Myocyte (in vitro differentiated cells): ENCODE results near the gene MKNK1. TPM values are rescaled to one million over a fixed set of nuclear protein-coding genes. Genes with fewer than 3 reads are reported as not detected.
A peak's percentile ranks its signal among the peaks of the same experiment; 100 is the strongest.

Experiments
- DNase-seq: peaks from one replicate; pipeline ENCODE4 v3.0.0-alpha.2; 2012; ENCODE audit warnings: low read depth
- total RNA-seq: library from RNA; depleted of rRNA; stranded (reverse); fragments of >200 nt; gene quantifications from 2 replicates; pipeline ENCODE4 v1.2.3, GENCODE V29; 2014

The MKNK1 gene
- total RNA-seq, 1 donor from 2014 or later, result 15.4 TPM

DNA sequence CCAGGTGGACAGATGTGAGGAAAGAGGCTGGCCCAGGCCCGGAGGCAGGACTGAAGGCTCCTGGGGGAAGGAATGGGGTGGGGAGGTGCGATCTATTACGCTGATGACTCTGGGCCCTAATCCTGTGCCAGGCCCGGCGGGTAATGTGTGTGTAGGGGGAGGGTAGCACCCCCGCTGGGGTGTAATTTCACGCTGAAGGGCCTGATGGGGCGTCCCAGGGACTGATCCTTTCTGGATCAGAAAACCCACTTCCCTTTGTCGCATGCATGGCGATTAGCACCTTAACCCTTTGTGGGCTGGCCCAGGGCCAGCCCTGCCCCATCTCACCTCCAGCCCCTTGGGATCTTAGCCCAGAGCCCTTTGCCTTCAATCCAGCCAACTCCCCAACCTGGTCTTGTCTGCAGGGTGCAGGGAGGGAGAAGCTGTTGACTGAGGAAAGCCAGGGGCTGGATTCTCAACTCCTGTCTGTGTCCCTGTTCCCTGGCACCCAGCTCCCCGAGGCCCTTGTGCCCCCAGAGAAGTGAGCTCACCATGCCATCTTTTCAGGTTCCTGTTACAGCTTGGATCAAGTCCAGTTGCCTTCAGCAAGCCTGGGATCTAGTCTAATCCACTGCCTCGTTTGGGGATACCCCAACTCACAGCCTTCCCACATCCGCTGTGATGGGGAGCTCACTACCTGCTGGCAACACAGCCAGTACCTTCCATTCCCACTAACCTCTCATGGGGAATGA lies 78.7 kb downstream of the MKNK1 start:
- DNase-seq, result no peak

DNA sequence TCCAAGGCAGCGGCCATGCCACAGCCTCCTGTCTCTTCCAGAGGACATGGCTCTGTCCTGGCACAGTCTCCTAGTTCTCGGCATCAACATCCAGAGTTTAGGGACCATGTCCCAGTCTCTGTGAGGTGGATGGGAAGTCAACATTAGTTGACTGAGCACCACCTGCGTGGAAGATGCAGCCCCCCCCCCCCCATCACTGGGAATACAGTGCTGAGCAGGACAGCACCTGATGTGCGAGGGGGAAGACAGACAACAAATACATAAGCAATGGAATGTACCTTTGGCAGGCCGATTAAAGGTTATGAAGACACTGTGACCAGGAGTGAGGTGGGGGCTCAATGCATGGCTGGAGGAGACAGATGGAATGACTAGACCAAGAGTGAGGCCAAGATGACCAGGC lies 79.2 kb downstream of the MKNK1 start:
- no peak for DNase-seq

DNA sequence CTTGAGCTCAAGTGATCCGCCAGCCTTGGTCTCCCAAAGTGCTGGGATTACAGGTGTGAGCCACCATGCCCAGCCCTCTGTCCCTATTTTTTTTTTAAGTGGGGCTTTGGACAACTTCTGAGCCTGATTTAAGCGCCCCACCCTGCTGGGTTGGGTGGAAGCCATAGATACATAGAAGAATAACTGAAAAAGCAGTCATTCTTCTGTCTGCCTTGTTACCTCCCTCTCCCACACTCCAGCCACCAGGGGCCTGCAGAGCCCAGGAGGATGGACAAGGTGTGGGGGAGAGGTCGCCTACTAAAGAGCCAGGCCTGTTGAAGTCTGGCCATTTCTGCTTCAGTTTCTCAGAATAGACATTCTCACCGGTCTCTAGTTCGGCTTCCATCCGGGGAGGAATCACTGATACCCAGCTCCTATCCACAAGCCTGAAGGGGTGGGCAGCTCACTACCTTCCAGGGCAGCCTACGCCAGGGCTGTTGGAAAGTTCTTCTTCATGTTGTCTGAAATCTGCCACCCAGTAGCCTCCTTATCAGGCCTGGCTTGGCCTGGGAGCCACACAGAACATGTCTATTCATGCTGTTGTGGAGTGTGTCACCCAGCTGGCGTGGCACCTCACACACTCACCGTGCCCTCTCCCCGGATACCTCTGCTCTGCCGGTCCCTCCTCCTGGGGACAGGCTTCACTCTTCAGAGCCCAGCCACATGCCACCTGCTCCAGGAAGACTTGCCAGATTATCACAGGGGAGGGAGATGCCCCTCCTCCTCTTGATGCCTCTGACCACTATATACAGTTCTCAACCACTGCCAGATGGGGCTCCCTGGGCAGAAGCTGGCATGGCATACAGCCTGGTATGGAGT lies 80.3 kb downstream of the MKNK1 start:
- DNase-seq, result peak; percentile 50

DNA sequence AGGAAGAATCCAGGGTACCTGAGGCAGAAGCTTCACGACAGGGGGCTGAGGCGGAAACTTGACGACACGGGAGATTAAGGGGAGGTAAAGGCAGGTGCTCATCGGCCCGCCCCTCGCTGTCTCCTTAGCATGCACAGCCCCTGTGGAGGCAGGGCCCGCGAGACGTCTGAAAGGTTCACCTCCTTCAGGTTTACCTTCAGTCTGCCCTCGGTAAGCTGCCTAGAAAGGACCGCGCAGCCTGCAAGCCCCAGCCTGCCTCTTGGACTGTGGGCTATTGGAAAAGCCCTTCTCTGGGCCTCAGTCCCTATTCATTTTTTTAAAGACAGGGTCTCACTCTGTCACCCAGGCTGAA lies 81.1 kb downstream of the MKNK1 start:
- DNase-seq, result no peak

DNA sequence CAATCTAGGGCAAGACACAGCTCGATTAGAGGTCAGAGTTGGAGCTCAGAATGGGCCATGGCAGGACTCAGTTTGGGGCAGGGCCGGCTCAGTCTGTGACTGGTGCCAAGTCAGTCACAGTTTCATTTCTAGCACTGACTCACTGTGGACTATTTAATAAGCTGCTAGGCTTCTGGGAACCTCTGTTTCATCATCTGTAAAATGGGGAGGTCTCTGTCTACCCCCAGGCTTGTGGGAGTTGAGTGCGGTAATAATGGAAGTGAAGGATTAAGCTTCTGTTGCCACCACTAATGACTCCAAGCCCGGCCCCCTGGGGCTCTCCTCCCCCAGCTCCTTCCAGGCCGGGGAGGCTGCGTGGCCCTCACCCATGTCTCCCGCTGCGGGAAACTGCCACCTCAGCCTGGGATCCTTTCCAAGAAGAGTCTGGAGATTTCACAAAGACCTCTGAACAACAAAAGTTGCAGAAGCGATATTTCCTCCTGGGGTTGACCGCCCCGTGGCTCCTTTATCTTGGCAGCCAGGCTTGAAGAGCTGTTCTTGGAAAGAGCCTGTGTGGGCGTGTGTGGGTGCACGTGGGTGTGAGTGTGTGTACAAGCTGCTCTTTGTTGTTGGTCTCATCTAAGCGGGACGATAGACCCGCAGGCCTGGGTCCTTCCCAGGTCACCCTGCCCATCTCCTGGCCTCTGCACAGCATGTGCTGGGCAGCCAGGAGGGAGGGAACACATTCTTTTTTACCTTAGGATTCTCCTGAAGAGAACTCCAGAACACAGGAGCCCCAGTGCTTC lies 81.7 kb downstream of the MKNK1 start:
- DNase-seq, result peak; percentile 34

DNA sequence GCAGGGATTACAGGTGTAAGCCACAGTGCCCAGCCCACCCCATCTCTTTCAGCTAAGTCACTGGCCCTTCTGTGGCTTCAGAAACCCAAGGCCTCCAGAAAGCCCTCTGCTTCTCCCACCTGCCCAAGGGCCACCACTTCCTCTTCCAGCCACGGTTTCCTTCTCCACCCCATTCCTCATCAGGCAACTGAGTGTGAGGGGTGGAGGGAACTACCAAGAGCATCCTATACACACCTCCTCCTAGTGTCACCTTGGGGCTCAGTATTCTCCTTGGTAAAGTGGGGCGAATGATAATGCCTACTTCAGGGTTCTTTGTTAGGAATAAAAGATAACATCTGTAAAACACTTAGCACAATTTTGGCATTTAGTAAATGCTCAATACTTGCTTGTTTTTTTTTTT lies 82.7 kb downstream of the MKNK1 start:
- DNase-seq, result no peak

DNA sequence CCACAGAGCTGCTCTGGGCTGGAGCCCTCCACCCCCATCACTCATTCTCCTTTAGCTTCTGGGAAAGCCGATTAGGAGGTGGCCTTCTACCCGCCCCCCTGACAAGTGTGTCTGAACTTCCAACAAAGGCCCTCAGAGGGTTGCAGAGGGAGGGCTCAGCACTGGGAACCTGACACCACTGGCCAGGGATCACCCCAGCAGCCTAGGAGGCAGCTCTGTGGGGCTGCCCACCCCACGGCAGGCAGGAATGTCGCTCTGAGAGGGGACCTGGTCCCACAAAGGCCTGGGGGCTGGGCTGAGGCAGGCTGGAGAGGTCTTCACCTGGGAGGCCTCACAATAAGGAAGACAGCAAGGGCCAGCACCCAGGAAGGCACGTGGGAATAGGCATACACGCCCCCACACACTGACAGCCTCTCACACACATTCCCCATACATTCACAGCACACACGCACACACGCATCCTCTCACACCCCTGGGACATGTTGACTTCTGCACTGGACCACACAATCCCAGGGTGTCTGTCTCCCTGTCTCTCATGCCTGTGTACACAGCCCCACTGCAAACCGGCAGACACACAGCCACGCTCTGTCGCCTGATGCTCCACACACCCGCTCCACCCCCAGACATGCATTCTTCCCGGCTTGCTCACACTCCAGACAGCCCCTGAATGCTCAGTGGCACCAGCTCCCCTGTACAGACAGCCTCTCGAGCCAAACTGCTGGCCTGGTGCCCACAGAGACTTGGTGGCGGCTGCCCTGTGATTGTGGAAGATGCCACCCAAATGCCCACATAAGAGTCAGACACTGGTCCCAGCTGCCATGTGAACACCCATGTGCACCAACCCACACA lies 83.8 kb downstream of the MKNK1 start:
- DNase-seq, result peak; percentile 90

DNA sequence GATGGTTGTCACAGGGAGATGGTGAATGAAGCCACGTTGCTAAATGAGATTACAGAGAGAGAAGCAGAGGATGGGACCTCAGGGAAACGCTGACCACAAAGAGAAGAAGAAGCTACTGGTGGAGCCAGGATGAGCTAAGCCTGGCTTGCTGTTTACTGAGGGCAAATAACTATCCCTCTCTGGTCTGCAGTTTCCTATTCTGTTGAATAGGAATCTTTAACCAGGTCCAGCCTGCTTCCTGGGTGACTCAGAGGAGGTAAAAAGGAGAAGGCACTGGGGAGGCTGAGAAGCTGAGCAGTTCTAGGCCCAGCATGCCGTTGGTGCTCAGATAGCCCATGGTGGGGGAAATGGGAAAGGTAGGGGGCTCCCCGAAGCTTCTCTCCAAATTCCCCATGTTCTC lies 84.9 kb downstream of the MKNK1 start:
- no peak for DNase-seq

DNA sequence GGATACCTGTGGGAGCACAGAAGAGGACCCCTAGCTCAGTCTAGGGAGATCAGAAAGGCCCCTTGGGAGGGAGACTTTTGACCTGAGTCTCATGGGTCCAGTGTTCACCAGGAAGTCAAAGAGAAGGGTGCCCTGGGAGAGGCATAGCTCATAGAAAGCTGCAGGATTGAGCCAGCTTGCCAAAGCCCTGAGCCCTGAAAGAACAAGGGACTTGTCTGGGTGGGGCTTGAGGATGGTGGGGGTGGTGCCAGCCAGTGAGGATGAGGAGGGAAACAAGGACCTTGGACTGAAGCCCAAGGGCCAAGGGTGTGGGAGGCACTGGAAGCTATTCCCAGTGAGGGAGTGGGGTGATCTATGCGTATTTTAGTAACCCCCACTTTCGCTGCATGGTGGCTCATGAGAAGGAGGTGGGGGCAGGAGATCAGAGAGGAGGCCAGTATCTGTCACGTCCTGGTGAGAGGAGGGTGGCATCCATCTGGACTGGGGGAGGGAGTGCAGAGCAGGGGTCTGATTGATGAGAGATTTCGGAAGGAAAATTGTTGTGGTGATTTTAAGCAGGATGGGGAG lies 86.1 kb downstream of the MKNK1 start:
- DNase-seq, result no peak

DNA sequence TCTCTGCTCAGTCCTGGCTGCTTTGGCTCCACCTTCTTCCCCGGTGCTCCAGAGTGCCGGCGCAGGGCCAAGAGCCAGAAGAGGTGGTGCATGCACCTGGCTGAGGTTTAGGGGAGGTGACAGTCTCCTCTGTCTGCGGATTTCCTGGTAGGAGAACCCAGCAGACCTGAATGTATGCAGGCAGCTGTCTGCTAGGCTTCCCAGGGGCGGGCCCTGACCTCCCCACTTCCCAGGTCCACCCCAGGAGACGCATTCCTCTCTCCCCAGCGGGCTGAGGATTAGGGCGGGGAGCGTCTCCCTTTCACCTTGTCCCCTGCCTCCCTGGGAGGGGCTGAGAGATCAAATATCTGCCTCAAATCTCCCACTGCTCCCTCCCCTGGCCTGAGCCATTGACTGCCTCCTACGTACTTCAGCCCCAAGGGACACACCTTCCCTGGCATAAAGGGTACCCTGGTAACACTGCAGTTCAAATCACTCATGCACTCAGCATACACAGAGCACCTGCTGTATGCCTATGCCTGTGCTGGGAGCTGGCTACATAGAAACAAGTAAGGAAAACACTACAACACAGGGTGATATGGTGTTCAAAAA lies 87.0 kb downstream of the MKNK1 start:
- no peak for DNase-seq

DNA sequence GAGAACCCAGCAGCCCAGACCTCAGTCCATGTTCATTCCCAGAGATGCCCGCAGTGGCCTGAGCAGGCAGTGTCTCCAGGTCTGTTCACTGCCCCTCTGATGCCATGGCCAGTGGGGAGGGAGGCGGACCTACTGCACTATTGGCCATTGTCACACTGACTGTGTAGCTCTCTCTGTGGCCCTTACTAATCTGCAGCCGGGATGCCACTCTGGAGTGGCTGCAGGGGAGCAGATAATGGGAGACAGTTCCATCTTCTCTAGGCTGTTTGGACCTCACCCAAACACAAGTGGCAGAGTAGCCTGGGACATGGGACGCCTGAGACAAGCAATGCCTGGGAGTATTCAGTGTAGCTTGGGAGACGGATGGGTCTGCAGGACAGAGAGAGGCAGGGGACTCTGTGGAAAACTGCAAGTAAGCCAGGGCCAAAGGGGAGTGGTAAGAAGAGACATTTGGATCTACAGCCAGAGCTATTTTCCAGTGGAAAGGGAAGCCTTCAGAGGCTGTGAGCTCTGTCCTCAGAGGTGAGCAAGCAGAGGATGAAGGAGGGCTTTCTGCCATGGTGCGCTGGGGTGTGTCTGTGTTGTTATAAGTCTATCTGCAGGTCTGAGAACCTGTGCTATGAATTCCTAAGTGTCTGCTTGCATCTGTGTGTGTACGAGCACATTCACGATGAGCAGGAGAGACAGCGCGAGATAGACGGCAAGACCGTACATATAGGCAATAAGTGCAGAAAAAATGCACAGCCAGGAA lies 87.7 kb downstream of the MKNK1 start:
- DNase-seq, result no peak

DNA sequence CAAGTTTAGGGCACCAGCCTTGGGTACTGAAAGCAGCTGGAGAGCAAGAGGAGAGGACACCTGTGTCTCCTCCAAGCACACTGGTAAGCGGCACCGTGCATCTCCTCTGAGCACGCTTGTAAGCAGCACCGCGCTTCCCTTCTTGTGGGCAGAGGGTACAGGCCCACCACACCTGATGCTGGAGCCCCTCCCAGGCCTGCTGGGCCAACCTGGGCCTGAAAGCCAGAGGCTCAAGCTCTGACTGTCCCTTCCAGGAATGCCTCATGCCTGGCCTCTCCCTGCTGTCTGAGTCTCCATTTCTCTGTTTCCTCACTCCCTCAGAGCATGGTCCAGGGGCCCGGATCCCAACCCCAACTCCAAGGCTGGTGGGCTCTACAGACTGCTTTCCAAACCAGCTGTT lies 88.5 kb downstream of the MKNK1 start:
- DNase-seq, result no peak

DNA sequence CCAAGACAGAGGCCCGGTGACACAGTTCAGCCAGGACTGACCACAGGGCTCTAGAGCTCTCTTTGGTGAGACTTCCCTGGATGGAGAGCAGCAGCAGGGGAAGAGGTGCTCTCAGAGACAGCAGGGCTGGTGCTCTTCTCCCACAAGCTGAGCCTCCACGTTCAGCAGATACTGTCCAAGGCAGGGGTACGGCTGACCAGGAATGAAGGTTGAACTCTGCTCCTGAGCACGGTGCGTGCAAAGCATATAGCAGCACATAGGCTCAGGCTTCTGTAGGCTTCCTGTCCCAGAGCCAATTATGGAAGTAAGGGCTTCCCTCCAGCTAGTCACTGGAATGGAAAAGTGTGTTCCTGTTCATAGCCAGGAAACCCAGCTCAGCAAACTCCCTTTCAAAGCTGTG lies 90.5 kb downstream of the MKNK1 start:
- DNase-seq, result no peak

DNA sequence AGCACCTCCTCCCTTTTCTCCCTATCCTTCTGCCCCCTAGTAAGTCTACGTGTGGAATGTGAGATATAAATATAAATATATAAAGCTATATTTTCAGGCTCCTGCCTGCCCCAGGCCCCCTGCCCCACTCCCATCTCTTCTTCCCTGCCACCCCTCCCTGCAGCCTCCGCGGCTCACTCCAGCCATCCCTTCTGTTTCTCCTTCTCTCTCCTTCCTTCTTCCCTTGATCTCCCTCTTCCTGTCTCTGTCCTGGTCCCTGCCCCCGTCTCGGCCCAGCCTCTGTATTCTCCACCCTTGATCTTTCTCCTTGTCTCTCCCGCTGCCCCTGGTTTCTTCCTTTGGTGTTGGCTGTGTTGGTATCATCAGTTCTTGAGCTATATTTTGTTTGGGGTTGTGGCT lies 91.3 kb downstream of the MKNK1 start:
- DNase-seq, result no peak

DNA sequence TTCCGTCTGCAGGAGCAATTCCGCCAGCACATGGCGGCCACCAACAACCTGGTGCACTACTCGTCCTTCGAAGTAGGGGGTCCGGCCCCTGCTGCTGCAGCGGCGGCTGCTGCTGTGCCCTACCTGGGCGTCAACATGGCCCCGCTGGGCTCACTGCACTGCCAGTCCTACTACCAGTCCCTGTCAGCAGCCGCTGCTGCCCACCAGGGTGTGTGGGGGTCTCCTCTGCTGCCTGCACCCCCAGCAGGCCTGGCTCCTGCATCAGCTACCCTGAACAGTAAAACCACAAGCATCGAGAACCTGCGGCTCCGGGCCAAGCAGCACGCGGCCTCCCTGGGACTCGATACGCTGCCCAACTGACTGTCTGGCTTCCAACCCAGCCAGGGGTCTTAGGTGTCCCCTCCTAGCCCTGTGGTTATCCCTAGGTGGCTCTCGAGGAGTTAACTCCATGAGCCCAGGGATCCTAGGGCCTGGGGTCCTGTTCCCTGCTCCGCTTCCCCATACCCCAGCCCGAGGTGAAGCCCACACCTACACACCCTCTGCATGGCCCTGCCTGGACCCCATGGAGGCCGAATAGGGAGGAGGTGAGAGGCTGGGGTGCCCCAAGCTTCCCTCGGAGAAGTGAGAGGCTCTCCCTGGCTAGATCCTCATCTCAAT lies 91.8 kb downstream of the MKNK1 start:
- no peak for DNase-seq

DNA sequence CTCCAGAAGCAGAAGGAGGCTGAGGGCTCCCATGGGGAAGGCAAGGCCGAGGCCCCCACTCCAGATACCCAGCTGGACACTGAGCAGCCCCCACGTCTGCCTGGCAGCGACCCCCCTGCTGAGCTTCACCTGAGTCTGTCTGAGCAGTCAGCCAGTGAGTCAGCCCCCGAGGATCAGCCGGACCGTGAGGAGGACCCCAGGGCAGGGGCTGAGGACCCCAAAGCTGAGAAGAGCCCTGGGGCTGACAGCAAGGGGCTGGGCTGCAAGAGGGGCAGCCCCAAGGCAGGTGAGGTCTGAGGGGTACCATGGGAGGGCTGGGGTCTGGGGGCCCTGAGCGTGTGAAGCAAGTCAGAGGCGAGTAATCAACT lies 93.1 kb downstream of the MKNK1 start:
- no peak for DNase-seq

DNA sequence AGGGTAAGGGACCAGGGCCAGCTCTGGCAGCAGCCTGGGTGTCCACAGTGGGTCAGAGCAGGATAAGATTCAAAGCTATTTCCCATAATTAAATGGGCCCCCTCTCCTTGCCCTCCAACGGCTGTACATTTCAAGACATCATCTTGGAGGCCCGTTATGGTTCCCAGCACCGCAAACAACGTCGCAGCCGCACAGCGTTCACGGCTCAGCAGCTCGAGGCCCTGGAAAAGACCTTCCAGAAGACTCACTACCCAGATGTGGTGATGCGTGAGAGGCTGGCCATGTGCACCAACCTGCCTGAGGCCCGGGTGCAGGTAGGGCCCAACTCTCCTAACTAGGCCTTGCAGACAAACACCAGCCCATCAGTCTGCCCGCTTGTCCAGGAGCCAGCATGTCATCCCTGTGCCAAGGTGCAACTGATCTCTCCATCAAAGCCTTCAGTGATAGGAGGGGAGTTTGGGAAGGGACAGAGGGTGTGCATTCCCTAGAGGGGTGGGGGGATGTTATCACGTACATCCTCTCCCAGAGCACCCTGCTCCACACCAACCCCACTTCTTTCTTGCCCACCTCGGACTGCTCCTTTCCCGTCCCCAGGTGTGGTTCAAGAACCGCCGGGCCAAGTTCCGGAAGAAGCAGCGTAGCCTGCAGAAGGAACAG lies 93.6 kb downstream of the MKNK1 start:
- no peak for DNase-seq

DNA sequence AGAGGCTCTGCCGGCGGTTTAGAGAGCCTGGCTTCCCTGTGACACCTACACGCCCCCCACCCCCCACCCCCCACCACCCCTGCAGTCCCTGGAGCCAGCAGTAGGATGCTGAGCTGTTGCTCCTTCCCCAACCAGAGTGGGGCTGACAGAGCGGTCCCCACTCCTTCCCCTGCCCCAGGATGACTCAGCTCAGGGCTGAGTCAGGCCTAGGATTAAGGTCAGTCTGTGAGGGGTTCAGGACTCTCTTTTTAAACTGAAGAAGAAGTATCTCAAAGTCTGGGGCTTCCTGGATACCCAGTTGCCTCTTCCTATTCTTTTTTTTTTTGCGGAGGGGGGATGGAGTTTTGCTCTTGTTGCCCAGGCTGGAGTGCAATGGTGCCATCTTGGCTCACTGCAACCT lies 95.3 kb downstream of the MKNK1 start:
- DNase-seq, result no peak
